OCI-LY7 (cell line): Measurements from ENCODE around the gene COL4A5.
A peak's percentile ranks its signal among the peaks of the same experiment; 100 is the strongest.

Experiments used
- CTCF ChIP-seq: fragments of 200-600 bp; sonication (generic); conservative IDR thresholded peaks from 2 replicates; pipeline ENCODE4 v1.5.1; 2014; ENCODE audit warnings: mild to moderate bottlenecking, antibody characterized with exemption, low read length, moderate library complexity, mixed read lengths
- EZH2phosphoT487 ChIP-seq: fragments of 200-600 bp; sonication (generic); IDR thresholded peaks from 2 replicates; pipeline ENCODE4 v1.6.1; 2018; ENCODE audit warnings: low read depth, borderline replicate concordance, mild to moderate bottlenecking, mixed run types, antibody characterized with exemption, low read length, moderate library complexity, mixed read lengths

GRCh38 chrX:108699368-108699767, 259.7 kb downstream of the COL4A5 start:
- TF ChIP-seq CTCF (peak; percentile 60), EZH2phosphoT487 (no peak)
